Esophagus muscularis mucosa (tissue), 4 donors: ENCODE data around the gene METTL5. TPM values are rescaled to one million over a fixed set of nuclear protein-coding genes. Genes with fewer than 3 reads are reported as not detected.
"Not testable (repeated sequence)": the region's sequence is repeated elsewhere in the genome, so short reads cannot be mapped to it uniquely, and the experiment has no call there.

Experiments
- DNase-seq: peaks from one replicate; pipeline ENCODE4 v3.0.0-alpha.2; 2017; ENCODE audit errors: extremely low spot score
- H3K27ac ChIP-seq, 4 donors: fragments of 200-600 bp; sonication (generic); replicated peaks in 1 of 4; 1 replicate in 3 of 4; 2 replicates in 1 of 4; pipeline ENCODE4 v1.5.1; 2016 to 2019; ENCODE audit warnings: mild to moderate bottlenecking in 1 of 4
- H3K27me3 ChIP-seq, 4 donors: fragments of 200-600 bp; sonication (generic); one replicate each; pipeline versions ENCODE4 v1.5.1 to v1.6.0; 2016 to 2019
- H3K36me3 ChIP-seq, 4 donors: fragments of 200-600 bp; sonication (generic); one replicate each; pipeline ENCODE4 v1.5.1; 2016 to 2019
- H3K4me1 ChIP-seq, 4 donors: fragments of 200-600 bp; sonication (generic); one replicate each; pipeline ENCODE4 v1.5.1; 2016 to 2019
- H3K4me3 ChIP-seq, 4 donors: fragments of 200-600 bp; sonication (generic); 1 replicate in 2 of 4; 2 replicates in 2 of 4; pipeline ENCODE4 v1.5.1; 2016 to 2019; ENCODE audit warnings: mild to moderate bottlenecking in 4 of 4, moderate library complexity in 1 of 4
- H3K9me3 ChIP-seq, 4 donors: fragments of 200-600 bp; sonication (generic); 1 replicate in 3 of 4; 2 replicates in 1 of 4; pipeline ENCODE4 v1.5.1; 2016 to 2019
- EP300 ChIP-seq: sonication (generic); formaldehyde crosslinking; IDR thresholded peaks from one replicate; pipeline ENCODE4 v1.6.1; 2017; ENCODE audit warnings: antibody characterized with exemption
- POLR2A ChIP-seq: fragments of 450-650 bp; IDR thresholded peaks from one replicate; pipeline ENCODE4 v1.6.1; 2017; ENCODE audit warnings: antibody characterized with exemption, moderate library complexity, mild to moderate bottlenecking, low read depth
- POLR2AphosphoS5 ChIP-seq, 2 donors: sonication (generic); formaldehyde crosslinking; IDR thresholded peaks; one replicate each; pipeline ENCODE4 v1.6.1; 2017; ENCODE audit warnings: antibody characterized with exemption in 2 of 2
- whole genome bisulfite sequencing: methylation state at CpG from one replicate; pipeline ENCODE4 v1.1.5; 2018; 5-methylcytosine and 5-hydroxymethylcytosine counted together
- intact Hi-C: fragments of 100-400 bp; cut with DNase I; formaldehyde crosslinking; loops from one replicate; pipeline ENCODE4 v1.15.1; 2023
- total RNA-seq, 4 donors: library from RNA; depleted of rRNA; stranded (reverse); fragments of >200 nt; gene quantifications; one replicate each; pipeline versions ENCODE4 v1.1.0 to v1.2.1, GENCODE V29; 2016
- TF ChIP-seq, protein P1 (sequence below), 3 experiments: fragments of 200-600 bp in 2 of 3; fragments of 450-650 bp in 1 of 3; sonication (generic) in 2 of 3; IDR thresholded peaks; one replicate each; pipeline ENCODE4 v1.5.1; 2017 to 2019; ENCODE audit warnings: antibody characterized with exemption in 3 of 3, mild to moderate bottlenecking in 2 of 3, moderate library complexity in 1 of 3

Gene METTL5
- total RNA-seq, 4 donors from 2014 or later = 66.2 to 104 (median 75.2) TPM

DNA sequence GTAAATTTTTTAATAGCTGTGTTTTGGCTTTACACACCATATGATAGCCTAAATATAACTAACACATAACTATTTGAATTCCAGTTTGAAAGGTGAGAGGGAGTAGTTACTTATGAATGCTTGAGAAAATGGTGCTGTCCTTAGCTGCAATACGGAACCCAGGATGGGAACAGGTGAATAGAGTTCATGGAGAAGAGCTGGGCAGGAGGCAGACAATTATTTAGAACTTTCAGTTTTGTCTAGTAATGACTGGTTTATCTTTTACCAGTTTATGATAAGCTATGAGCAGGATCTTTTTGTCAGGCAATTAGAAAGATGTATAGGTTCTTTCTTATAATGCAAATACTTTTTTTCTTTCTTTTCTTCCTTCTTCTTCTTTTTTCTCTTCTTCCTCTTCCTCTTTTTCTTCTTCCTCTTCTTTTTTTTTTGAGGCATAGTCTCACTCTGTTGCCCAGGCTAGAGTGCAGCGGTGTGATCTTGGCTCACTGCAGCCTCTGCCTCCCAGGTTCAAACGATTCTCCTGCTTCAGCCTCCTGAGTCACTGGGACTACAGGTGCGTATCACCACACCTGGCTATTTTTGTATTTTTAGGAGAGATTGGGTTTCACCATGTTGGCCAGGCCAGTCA lies 28.4 kb upstream of the METTL5 start:
- Histone ChIP-seq H3K36me3 (no peaks in the 10 kb centered on the region), H3K4me1 (peaks cover 4 to 24% (median 16%) of the 10 kb centered on the region in 4 donors), H3K9me3 (no peaks in the 10 kb centered on the region), H3K27ac (no peak overlapping the region), H3K27me3 (no peaks in the 10 kb centered on the region), H3K4me3 (no peak overlapping the region)
- TF ChIP-seq, protein P1, sequence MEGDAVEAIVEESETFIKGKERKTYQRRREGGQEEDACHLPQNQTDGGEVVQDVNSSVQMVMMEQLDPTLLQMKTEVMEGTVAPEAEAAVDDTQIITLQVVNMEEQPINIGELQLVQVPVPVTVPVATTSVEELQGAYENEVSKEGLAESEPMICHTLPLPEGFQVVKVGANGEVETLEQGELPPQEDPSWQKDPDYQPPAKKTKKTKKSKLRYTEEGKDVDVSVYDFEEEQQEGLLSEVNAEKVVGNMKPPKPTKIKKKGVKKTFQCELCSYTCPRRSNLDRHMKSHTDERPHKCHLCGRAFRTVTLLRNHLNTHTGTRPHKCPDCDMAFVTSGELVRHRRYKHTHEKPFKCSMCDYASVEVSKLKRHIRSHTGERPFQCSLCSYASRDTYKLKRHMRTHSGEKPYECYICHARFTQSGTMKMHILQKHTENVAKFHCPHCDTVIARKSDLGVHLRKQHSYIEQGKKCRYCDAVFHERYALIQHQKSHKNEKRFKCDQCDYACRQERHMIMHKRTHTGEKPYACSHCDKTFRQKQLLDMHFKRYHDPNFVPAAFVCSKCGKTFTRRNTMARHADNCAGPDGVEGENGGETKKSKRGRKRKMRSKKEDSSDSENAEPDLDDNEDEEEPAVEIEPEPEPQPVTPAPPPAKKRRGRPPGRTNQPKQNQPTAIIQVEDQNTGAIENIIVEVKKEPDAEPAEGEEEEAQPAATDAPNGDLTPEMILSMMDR (IDR thresholded peaks at IDR 0.05) = no peak
- TF ChIP-seq POLR2A (no peak), EP300 (no peak), POLR2AphosphoS5 (IDR thresholded peaks at IDR 0.05) (no peak)
- WGBS = 91% methylated on average over 4 of the region's 4 CpGs
- DNase-seq = no peak
- intact Hi-C loops = no loop called here

DNA sequence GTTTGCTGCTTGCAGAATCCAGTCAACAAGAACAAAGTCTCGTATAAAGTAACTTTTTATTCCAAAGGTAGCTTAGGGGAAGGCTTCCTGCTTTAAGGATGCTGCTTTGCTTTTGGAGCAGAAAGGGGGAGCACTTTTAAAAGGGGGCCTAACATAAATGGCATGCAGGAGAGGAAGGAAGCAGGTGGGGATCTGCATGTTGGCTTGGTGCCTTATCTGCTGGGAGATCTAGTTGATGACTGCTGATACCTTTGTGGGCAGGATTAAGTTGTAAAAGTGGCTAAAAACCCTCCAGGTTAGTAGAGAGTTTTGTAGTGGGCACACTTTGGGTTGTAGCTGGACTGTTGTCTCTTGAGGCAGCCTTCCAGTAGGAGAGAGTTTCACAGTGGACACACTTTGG lies 25.0 kb upstream of the METTL5 start:
- intact Hi-C loops = no loop called here
- Histone ChIP-seq H3K9me3 (no peaks in the 10 kb centered on the region), H3K4me3 (no peak overlapping the region), H3K27ac (no peak overlapping the region), H3K27me3 (no peaks in the 10 kb centered on the region), H3K36me3 (no peaks in the 10 kb centered on the region), H3K4me1 (peaks cover 18 to 41% (median 32%) of the 10 kb centered on the region in 4 donors)
- WGBS = 94% methylated on average over 1 of the region's 1 CpG
- TF ChIP-seq POLR2AphosphoS5 (IDR thresholded peaks at IDR 0.05) = no peak
- TF ChIP-seq, protein P1 (IDR thresholded peaks at IDR 0.05) = no peak
- no peak for TF ChIP-seq POLR2A
- TF ChIP-seq EP300 = no peak
- DNase-seq = no peak

DNA sequence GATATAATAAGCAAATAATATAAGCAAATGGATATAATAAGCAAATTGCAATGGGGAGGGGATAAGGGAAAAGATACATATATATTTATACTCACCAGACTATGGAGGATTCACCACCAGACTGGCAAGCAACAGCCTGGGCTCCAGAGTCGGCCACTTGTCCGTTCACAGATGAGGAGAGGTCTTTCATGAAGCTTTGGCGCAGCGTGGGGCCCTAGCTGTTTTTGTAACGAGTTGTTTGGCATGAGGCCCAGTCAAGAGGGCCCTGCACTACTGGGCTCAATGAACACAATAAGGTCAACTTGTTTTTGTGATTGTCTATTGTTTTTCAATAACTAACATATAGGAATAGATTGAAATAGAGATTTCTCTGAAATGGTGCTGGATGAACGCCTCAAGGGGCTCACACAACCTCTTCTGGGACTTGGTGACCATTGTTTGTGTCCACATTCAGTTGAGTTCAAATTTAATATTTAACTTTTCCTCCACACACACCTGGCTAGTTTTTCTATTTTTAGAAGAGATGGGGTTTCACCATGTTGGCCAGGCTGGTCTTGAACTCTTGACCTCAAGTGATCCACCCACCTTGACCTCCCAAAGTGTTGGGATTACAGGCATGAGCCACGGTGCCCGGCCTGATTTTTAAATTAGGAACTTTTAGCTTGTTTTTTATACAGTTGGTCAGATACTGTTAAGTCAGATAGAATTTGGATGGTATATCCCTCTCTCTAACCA lies 24.4 kb upstream of the METTL5 start:
- intact Hi-C loops, H3K36me3 ChIP-seq, H3K27me3 ChIP-seq, H3K27ac ChIP-seq, DNase-seq, H3K4me3 ChIP-seq, H3K9me3 ChIP-seq: not testable (repeated sequence)
- 81% methylated on average over 8 of the region's 8 CpGs for WGBS
- peaks cover 18 to 41% (median 32%) of the 10 kb centered on the region in 4 donors for H3K4me1 ChIP-seq

DNA sequence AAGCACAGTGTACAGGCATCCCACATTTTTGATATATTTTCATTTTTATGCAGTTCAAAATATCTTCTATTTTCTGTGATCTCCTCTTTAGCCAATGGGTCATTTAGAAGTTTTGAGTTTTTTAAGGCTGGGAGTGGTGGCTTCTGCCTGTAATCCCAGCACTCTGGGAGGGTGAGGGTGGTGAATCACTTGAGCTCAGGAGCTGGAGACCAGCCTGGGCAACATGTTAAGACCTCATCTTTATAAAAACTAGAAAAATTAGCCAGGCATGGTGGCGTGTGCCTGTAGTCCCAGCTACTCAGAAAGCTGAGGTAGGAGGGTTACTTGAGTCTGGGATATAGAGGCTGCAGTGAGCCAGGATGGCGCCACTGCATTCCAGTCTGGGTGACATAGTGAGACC lies 20.3 kb upstream of the METTL5 start:
- Histone ChIP-seq H3K36me3 (peaks cover 0 to 10% (median 3%) of the 10 kb centered on the region in 4 donors), H3K4me3 (no peak overlapping the region), H3K4me1 (peaks cover 26 to 47% (median 43%) of the 10 kb centered on the region in 4 donors), H3K27ac (no peak overlapping the region), H3K27me3 (no peaks in the 10 kb centered on the region), H3K9me3 (no peaks in the 10 kb centered on the region)
- TF ChIP-seq POLR2AphosphoS5 (IDR thresholded peaks at IDR 0.05) (no peak), EP300 (no peak), POLR2A (no peak)
- TF ChIP-seq, protein P1 (IDR thresholded peaks at IDR 0.05) = no peak
- intact Hi-C loops = no loop called here
- 94% methylated on average over 2 of the region's 2 CpGs for WGBS
- DNase-seq = no peak

DNA sequence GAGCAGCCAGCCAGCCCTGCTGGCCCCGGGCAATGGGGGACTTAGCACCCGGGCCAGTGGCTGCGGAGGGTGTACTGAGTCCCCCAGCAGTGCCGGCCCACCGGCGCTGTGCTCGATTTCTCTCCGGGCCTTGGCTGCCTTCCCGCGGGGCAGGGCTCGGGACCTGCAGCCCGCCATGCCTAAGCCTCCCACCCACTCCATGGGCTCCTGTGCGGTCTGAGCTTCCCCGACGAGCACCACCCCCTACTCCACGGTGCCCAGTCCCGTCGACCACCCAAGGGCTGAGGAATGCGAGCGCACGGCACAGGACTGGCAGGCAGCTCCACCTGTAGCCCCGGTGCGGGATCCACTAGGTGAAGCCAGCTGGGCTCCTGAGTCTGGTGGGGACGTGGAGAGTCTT lies 16.9 kb upstream of the METTL5 start:
- H3K27me3 ChIP-seq, H3K27ac ChIP-seq, H3K36me3 ChIP-seq, H3K9me3 ChIP-seq, intact Hi-C loops, DNase-seq, H3K4me3 ChIP-seq: not testable (repeated sequence)
- no CpG with 5 or more reads among the region's 24 CpGs for WGBS
- H3K4me1 ChIP-seq = peaks cover 26 to 48% (median 44%) of the 10 kb centered on the region in 4 donors
